GM23338 (cell line): ENCODE results near the gene AIRE. TPM values are rescaled to one million over a fixed set of nuclear protein-coding genes. Genes with fewer than 3 reads are reported as not detected.
"Not testable (repeated sequence)": the region's sequence is repeated elsewhere in the genome, so short reads cannot be mapped to it uniquely, and the experiment has no call there.

Experiments used
- ATAC-seq: fragments of 200-7000 bp; cut with Tn5 transposase; 3 replicates; pipeline ENCODE4 v1.9.1; 2020
- DNase-seq: peaks from one replicate; pipeline ENCODE4 v3.0.0-alpha.2; 2015; ENCODE audit warnings: low spot score
- H2AFZ ChIP-seq: fragments of 200-600 bp; sonication (generic); 2 replicates; pipeline ENCODE4 v1.8.0; 2016; ENCODE audit warnings: antibody characterized with exemption, mild to moderate bottlenecking, moderate library complexity
- H3F3A ChIP-seq: fragments of 200-600 bp; sonication (generic); replicated peaks from 2 replicates; pipeline ENCODE4 v1.8.0; 2017; ENCODE audit warnings: antibody characterized with exemption, mixed run types, low read depth
- H3K27ac ChIP-seq: fragments of 200-600 bp; sonication (generic); 2 replicates; pipeline ENCODE4 v1.6.1; 2016; ENCODE audit warnings: low read depth
- H3K27me3 ChIP-seq: fragments of 200-600 bp; sonication (generic); 2 replicates; pipeline ENCODE4 v1.8.0; 2016; ENCODE audit warnings: mild to moderate bottlenecking, mixed run types, moderate library complexity; ENCODE audit not compliant: insufficient read depth
- H3K36me3 ChIP-seq: fragments of 200-600 bp; sonication (generic); 2 replicates; pipeline ENCODE4 v1.8.0; 2016; ENCODE audit warnings: mild to moderate bottlenecking; ENCODE audit not compliant: insufficient read depth
- H3K4me1 ChIP-seq: fragments of 200-600 bp; sonication (generic); 2 replicates; pipeline ENCODE4 v1.8.0; 2016; ENCODE audit warnings: mild to moderate bottlenecking, moderate library complexity; ENCODE audit not compliant: insufficient read depth
- H3K4me2 ChIP-seq: fragments of 200-600 bp; sonication (generic); 2 replicates; pipeline ENCODE4 v1.7.1; 2017; ENCODE audit warnings: mixed run types
- H3K4me3 ChIP-seq: fragments of 200-600 bp; sonication (generic); 2 replicates; pipeline ENCODE4 v1.6.1; 2016; ENCODE audit warnings: mixed run types
- H3K79me2 ChIP-seq: fragments of 200-600 bp; sonication (generic); replicated peaks from 2 replicates; pipeline ENCODE4 v1.8.0; 2017; ENCODE audit warnings: mild to moderate bottlenecking; ENCODE audit not compliant: insufficient read depth
- H3K9me2 ChIP-seq: fragments of 200-600 bp; sonication (generic); 2 replicates; pipeline ENCODE4 v1.8.0; 2017; ENCODE audit not compliant: insufficient read depth
- H4K20me1 ChIP-seq: fragments of 200-600 bp; sonication (generic); replicated peaks from 2 replicates; pipeline ENCODE4 v1.8.0; 2017; ENCODE audit warnings: mild to moderate bottlenecking; ENCODE audit not compliant: insufficient read depth
- H3K27ac Mint-ChIP-seq: 2 replicates; pipeline ENCODE4 v1.8.0; 2020; ENCODE audit warnings: inconsistent platforms, mild to moderate bottlenecking, moderate library complexity, mixed read lengths
- H3K27me3 Mint-ChIP-seq: 3 replicates; pipeline ENCODE4 v1.8.0; 2022; ENCODE audit warnings: low read depth, mild to moderate bottlenecking, moderate library complexity, mixed read lengths, inconsistent platforms; ENCODE audit not compliant: insufficient read depth, poor library complexity
- H3K36me3 Mint-ChIP-seq: 3 replicates; pipeline ENCODE4 v1.8.0; 2021; ENCODE audit warnings: low read depth, mild to moderate bottlenecking, inconsistent platforms, moderate library complexity, mixed read lengths
- H3K4me1 Mint-ChIP-seq: 3 replicates; pipeline ENCODE4 v1.8.0; 2020; ENCODE audit warnings: mild to moderate bottlenecking, inconsistent platforms, mixed read lengths
- H3K4me3 Mint-ChIP-seq: 3 replicates; pipeline ENCODE4 v1.8.0; 2021; ENCODE audit warnings: moderate library complexity, mild to moderate bottlenecking, inconsistent platforms, mixed read lengths
- H3K9me3 Mint-ChIP-seq: 3 replicates; pipeline ENCODE4 v1.8.0; 2020; ENCODE audit warnings: moderate library complexity, mild to moderate bottlenecking, inconsistent platforms, mixed read lengths
- CREB1 ChIP-seq: fragments of 250-450 bp; sonication (Bioruptor Pico); IDR thresholded peaks from 2 replicates; pipeline ENCODE4 v1.5.0; 2020; ENCODE audit warnings: low read depth, mild to moderate bottlenecking, moderate library complexity
- JUNB ChIP-seq: IDR thresholded peaks from one replicate; pipeline ENCODE4 v1.6.1; 2016; ENCODE audit warnings: antibody characterized with exemption; ENCODE audit not compliant: unreplicated experiment
- POLR2AphosphoS5 ChIP-seq: IDR thresholded peaks from 2 replicates; pipeline ENCODE4 v1.6.1; 2016; ENCODE audit warnings: antibody characterized with exemption, low read depth
- ZNF331 ChIP-seq: fragments of 250-450 bp; sonication (Bioruptor Pico); IDR thresholded peaks from 2 replicates; pipeline ENCODE4 v1.5.0; 2020; ENCODE audit warnings: low read depth, mild to moderate bottlenecking, moderate library complexity
- polyA plus RNA-seq: library from polyadenylated mRNA; unstranded; fragments of >200 nt; fragmentation: Nextera tagmentation; extraction: Ambion mirVana; gene quantifications from 2 replicates; pipeline ENCODE4 v1.2.1, GENCODE V29; 2016
- total RNA-seq: library from RNA; depleted of rRNA; stranded (reverse); fragments of >200 nt; shearing (Covaris generic); gene quantifications from 2 replicates; pipeline ENCODE4 v1.2.3, GENCODE V29; 2014
- TF ChIP-seq, protein P1 (sequence below), 2 experiments: fragments of 200-600 bp in 1 of 2; sonication (generic) in 1 of 2; conservative IDR thresholded peaks; 2 replicates each; pipeline versions ENCODE4 v1.5.1 to v1.6.1; 2016 to 2017; ENCODE audit warnings: antibody characterized with exemption in 2 of 2, low read depth in 2 of 2, mild to moderate bottlenecking in 2 of 2, moderate library complexity in 1 of 2

Gene AIRE
- total and polyA plus RNA-seq, 2 experiments from 2014 or later = 0.10 TPM; not detected in 1

DNA sequence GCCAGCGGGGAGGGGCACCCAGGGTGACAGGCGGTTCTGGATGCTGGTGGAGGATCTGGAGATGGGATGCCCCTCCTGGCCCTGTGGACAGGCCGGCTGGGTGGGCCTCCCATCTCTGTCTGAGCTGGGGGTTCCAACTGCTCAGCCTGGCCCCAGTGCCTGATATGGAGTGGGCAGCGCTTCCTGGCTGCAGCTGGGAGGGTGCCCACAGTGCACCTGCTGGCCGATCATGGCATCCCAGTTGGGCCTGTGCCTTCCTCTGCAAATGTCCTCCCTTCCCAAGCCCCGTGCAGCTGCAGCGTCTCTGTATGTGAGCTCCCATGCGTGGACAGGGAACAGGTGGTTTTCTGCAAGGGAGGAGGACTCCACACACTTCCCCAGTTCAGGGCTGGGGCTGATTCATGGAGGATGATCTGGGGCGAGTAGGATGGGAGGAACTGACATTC lies 16.3 kb downstream of the AIRE start (continued):
- TF ChIP-seq, protein P1, sequence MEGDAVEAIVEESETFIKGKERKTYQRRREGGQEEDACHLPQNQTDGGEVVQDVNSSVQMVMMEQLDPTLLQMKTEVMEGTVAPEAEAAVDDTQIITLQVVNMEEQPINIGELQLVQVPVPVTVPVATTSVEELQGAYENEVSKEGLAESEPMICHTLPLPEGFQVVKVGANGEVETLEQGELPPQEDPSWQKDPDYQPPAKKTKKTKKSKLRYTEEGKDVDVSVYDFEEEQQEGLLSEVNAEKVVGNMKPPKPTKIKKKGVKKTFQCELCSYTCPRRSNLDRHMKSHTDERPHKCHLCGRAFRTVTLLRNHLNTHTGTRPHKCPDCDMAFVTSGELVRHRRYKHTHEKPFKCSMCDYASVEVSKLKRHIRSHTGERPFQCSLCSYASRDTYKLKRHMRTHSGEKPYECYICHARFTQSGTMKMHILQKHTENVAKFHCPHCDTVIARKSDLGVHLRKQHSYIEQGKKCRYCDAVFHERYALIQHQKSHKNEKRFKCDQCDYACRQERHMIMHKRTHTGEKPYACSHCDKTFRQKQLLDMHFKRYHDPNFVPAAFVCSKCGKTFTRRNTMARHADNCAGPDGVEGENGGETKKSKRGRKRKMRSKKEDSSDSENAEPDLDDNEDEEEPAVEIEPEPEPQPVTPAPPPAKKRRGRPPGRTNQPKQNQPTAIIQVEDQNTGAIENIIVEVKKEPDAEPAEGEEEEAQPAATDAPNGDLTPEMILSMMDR (conservative IDR thresholded peaks at IDR 0.05; ENCODE audit: low read depth in 2 of 2) = no peak
- no peak for TF ChIP-seq ZNF331 (CRISPR knock-in tag)
- no peak for TF ChIP-seq JUNB

DNA sequence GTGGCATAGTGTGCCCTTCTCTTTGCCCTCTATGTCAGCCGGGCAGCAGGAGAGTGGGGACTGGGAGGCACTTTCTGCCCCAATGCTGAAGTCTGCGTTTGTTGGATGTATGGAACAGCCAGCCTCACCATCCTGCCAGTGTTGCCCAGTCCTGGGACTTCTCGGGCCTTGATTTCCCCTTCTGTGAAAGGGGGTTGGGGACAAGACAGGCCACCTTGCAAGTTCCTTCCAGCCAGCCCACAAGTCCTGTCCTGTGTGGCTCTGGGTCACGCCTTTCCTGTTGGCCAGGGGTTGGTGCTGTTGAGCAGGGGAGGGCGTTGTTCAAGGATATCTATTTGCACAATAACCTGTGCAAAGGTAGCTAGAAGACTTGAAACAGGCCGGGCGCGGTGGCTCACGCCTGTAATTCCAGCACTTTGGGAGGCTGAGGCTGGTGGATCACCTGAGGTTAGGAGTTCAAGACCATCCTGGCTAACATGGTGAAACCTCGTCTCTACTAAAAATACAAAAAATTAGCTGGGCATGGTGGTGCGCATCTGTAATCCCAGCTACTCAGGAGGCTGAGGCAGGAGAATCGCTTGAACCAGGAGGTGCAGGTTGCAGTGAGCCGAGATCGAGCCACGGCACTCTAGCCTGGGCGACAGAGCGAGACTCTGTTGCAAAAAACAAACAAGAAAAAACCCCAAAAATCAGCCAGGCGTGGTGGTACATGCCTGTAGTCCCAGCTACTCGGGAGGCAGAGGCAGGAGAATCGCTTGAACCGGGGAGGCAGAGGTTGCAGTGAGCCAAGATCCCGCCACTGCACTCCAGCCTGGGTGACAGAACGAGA lies 17.1 kb downstream of the AIRE start:
- not testable (repeated sequence) for H3K27ac ChIP-seq, H3K79me2 ChIP-seq, H3K9me2 ChIP-seq, H2AFZ ChIP-seq, ATAC-seq, DNase-seq, H3K4me3 ChIP-seq, H3K36me3 ChIP-seq, H4K20me1 ChIP-seq, H3K4me2 ChIP-seq, H3K36me3 Mint-ChIP-seq, H3F3A ChIP-seq, H3K27ac Mint-ChIP-seq, H3K9me3 Mint-ChIP-seq, H3K27me3 ChIP-seq, H3K4me1 ChIP-seq
- H3K27me3 Mint-ChIP-seq = peaks cover 11% of the 10 kb centered on the region
- TF ChIP-seq, protein P1 (conservative IDR thresholded peaks at IDR 0.05; ENCODE audit: low read depth in 2 of 2) = peak; percentile 23 to 55
- peak overlapping the region; percentile 17; the same call in 1 of the 3 replicates for H3K4me3 Mint-ChIP-seq
- peaks cover 16% of the 10 kb centered on the region for H3K4me1 Mint-ChIP-seq

GRCh38 chr21:44303490-44303981 lies 17.9 kb downstream of the AIRE start:
- H3K79me2 ChIP-seq = 0 out of 2 replicates have a peak, but pooled peaks cover 3% of the 10 kb centered on the region
- no peak overlapping the region for H3K4me2 ChIP-seq
- H3F3A ChIP-seq = 0 out of 2 replicates have a peak, but pooled peaks cover 4% of the 10 kb centered on the region
- peaks cover 2% of the 10 kb centered on the region; the same call in 1 of the 2 replicates for H3K27me3 ChIP-seq
- no peaks in the 10 kb centered on the region for H3K9me2 ChIP-seq
- peaks cover 16% of the 10 kb centered on the region for H3K4me1 Mint-ChIP-seq
- H2AFZ ChIP-seq = no peak overlapping the region
- H3K9me3 Mint-ChIP-seq = no peaks in the 10 kb centered on the region
- no peak overlapping the region for H3K27ac ChIP-seq
- H3K36me3 ChIP-seq = no peaks in the 10 kb centered on the region
- peaks cover 11% of the 10 kb centered on the region for H3K27me3 Mint-ChIP-seq
- H3K4me3 Mint-ChIP-seq = no peak overlapping the region
- H4K20me1 ChIP-seq = no peaks in the 10 kb centered on the region
- no peaks in the 10 kb centered on the region for H3K36me3 Mint-ChIP-seq
- no peak overlapping the region for H3K4me3 ChIP-seq
- DNase-seq = no peak
- H3K27ac Mint-ChIP-seq = no peak overlapping the region
- no peaks in the 10 kb centered on the region for H3K4me1 ChIP-seq
- no peak for ATAC-seq
- TF ChIP-seq POLR2AphosphoS5 (no peak), CREB1 (CRISPR knock-in tag) (no peak)
